OCI-LY3 (cell line): ENCODE results near the gene SUGP2.

Experiments
- CTCF ChIP-seq: fragments of 200-600, 300-600 bp; sonication (generic); IDR thresholded peaks from 2 replicates; pipeline ENCODE4 v1.5.1; 2014; ENCODE audit warnings: antibody characterized with exemption, low read length, low read depth
- EZH2phosphoT487 ChIP-seq: fragments of 200-600 bp; shearing (Covaris generic); IDR thresholded peaks from 2 replicates; pipeline ENCODE4 v1.6.1; 2018; ENCODE audit warnings: antibody characterized with exemption, mixed run types, low read depth

GRCh38 chr19:18975869-18976268, 57.4 kb downstream of the SUGP2 start:
- no peak for TF ChIP-seq CTCF
- no peak for TF ChIP-seq EZH2phosphoT487
